ENCODE data around the gene CCNI2.

CCNI2 gene

GRCh38 chr5:132761321-132762240 is 14.4 kb downstream of the CCNI2 start:
- peak; percentile 66 for DNase-seq (ENCODE audit: low spot score)
- Histone ChIP-seq H3K27ac (no peak overlapping the region), H3K4me3 (no peak overlapping the region)
- TF ChIP-seq, protein P1, sequence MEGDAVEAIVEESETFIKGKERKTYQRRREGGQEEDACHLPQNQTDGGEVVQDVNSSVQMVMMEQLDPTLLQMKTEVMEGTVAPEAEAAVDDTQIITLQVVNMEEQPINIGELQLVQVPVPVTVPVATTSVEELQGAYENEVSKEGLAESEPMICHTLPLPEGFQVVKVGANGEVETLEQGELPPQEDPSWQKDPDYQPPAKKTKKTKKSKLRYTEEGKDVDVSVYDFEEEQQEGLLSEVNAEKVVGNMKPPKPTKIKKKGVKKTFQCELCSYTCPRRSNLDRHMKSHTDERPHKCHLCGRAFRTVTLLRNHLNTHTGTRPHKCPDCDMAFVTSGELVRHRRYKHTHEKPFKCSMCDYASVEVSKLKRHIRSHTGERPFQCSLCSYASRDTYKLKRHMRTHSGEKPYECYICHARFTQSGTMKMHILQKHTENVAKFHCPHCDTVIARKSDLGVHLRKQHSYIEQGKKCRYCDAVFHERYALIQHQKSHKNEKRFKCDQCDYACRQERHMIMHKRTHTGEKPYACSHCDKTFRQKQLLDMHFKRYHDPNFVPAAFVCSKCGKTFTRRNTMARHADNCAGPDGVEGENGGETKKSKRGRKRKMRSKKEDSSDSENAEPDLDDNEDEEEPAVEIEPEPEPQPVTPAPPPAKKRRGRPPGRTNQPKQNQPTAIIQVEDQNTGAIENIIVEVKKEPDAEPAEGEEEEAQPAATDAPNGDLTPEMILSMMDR (IDR thresholded peaks at IDR 0.05) = no peak

DNA sequence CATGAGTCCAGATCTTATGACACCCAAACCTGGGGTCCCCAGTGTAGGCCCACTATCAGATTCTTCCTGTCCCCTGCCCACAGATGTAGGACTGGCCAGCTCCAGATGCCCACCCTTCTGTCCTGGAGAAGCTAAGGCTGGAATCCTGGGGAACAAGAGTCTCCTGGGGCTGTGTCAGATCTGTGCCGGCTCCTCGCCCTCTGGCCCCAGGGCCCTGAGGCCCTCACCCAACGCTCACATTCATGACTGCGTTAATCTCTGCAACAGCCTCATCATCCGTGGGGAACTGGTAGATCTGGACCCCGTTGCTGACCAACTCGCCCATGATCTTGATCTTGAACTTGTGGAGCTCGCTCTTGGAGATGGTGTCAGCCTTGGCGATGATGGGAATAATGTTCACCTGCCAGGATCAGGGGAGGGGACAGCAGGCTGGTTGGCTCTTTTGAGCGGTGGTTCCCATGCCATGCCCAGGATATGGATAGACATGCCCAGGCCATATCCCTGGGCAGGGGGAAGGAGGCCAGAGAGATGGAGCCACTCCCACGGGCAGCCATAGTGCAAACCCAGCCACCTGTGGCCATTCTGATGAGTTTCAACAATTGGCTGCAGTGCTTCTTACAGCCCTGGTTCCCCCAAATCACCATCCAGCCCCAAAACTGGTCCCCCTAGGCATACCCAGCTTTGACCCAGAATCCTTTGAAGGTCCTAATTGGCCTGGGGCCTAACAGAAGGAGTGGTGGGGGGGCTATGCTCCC is 15.2 kb downstream of the CCNI2 start:
- H3K4me3 ChIP-seq = no peak overlapping the region
- no peak for DNase-seq (ENCODE audit: low spot score)
- TF ChIP-seq, protein P1 (IDR thresholded peaks at IDR 0.05) = no peak
- H3K27ac ChIP-seq = no peak overlapping the region

DNA sequence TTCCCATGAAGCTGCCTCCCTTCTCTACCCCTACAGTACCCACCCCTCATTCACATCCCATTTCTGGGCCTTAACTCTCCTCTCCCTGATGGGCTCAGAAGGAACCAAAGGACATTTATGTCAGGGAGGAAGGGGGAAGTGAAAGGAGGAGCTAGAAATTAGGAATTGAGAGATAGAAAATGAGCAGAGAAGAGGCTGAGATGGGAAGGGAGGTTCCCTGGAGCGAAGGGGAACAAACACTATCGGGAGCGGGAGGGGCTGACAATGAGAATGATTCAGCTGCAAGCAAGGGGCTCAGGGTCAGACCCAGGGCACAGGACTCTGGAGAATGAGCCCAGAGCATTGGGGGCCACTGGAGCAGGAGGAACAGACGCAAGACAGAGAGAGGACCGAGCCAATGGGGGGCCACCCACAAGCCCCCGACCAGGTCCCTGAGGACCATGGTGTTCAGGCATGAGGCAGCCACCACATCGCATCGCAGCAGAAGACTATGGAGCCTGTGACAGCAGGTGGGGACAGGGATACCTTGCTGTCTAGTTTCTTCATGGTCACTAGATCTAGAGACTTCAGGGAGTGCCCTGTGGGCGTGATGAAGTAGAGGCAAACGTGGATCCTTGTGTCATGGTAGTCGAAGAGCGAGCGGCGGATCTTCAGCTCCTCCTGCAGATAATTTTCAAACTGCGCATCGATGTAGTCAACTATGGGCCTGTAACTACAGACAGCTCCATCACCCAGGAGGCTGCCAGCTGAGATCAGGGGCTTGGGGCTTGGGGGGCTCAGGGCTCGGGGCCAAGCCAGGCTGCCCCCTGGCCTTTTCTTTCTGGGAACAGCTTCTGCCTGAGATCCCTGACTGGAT is 16.2 kb downstream of the CCNI2 start:
- TF ChIP-seq, protein P1 (IDR thresholded peaks at IDR 0.05) = no peak
- no peak for DNase-seq (ENCODE audit: low spot score)
- Histone ChIP-seq H3K4me3 (no peak overlapping the region), H3K27ac (no peak overlapping the region)

GRCh38 chr5:132764051-132764450 is 16.8 kb downstream of the CCNI2 start:
- Histone ChIP-seq H3K27ac (no peak overlapping the region), H3K4me3 (no peak overlapping the region)
- no peak for DNase-seq (ENCODE audit: low spot score)
- TF ChIP-seq, protein P1 (IDR thresholded peaks at IDR 0.05) = no peak

- Histone ChIP-seq H3K27ac (peak overlapping the region in 1 of 2 donors; percentile 66), H3K4me3 (no peak overlapping the region)
- TF ChIP-seq, protein P1 (IDR thresholded peaks at IDR 0.05) = no peak
- no peak for DNase-seq (ENCODE audit: low spot score)
Observed at GRCh38 chr5:132764671-132765238, 17.5 kb downstream of the CCNI2 start.

DNA sequence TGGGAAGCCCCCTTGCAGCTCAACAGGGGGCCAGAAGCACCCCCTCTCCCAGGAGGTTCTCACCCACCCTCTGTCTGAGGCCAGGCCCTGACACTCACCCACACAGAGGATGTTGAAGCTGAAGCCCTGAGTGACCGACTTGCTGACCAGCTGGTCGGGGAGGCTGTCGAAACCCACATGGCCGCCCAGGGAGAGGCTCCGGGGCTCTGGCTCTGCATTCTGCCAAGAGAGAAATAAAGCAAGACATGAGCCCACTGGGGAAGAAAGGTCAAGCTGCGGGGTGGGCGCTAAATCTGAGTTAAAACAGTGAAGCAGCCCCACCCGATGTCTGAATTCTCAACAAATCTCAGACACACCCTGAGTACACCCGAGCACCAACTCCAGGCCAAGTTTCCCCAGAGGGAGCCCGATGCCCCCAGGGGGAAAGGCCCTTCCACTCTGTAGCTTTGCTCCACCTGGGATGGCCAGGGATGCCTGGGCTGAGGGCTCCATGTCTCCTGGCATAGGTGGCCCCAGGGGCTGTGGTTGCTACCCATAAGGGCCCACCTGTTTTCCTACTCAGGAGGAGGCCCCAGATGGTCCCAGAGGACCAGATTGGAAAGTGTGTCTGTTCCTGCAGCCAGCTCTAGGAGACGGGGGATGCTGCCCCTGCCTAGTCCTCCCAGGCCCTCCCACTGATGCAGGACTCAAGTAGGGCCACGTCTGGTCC is 18.2 kb downstream of the CCNI2 start:
- TF ChIP-seq, protein P1 (IDR thresholded peaks at IDR 0.05) = no peak
- peak; percentile 73 for DNase-seq (ENCODE audit: low spot score)
- Histone ChIP-seq H3K27ac (peak overlapping the region in 1 of 2 donors; percentile 66), H3K4me3 (no peak overlapping the region)
